ENCODE results near the gene WNK4. TPM values are rescaled to one million over a fixed set of nuclear protein-coding genes. Genes with fewer than 3 reads are reported as not detected.

The WNK4 gene
- total and polyA plus RNA-seq, 9 of the 15 experiments (the other 6 are each of a cell fraction or from before 2014, with no cell fraction given): 0.32 to 25.8 (median 4.5) TPM

GRCh38 chr17:42743595-42744282 lies 36.7 kb upstream of the WNK4 start (continued):
- TF ChIP-seq CHD1 (IDR thresholded peaks at IDR 0.05; ENCODE audit: low read length): no peak
- no peak for TF ChIP-seq BDP1 (IDR thresholded peaks at IDR 0.05; ENCODE audit: insufficient read depth, insufficient read length)
- TF ChIP-seq PATZ1 (CRISPR knock-in tag; IDR thresholded peaks at IDR 0.05; ENCODE audit: borderline replicate concordance): no peak
- TF ChIP-seq E2F6 (IDR thresholded peaks at IDR 0.05; ENCODE audit: borderline replicate concordance in 1 of 2, extremely low read depth in 1 of 2, insufficient read depth in 1 of 2, insufficient read length in 1 of 2, low read depth in 1 of 2, low read length in 1 of 2, poor library complexity in 1 of 2, severe bottlenecking in 1 of 2): no peak
- TF ChIP-seq ZNF41 (CRISPR knock-in tag; conservative IDR thresholded peaks at IDR 0.05): no peak
- TF ChIP-seq CHD7 (IDR thresholded peaks at IDR 0.05; ENCODE audit: low read depth, low read length): no peak
- no peak for TF ChIP-seq SETDB1 (IDR thresholded peaks at IDR 0.05; ENCODE audit: low read length)
- TF ChIP-seq ZBTB34 (CRISPR knock-in tag; IDR thresholded peaks at IDR 0.05): no peak

Data from K562 (cell line).